HepG2 (cell line): ENCODE measurements around the gene DAD1. TPM values are rescaled to one million over a fixed set of nuclear protein-coding genes. Genes with fewer than 3 reads are reported as not detected.

ENCODE experiments used
- FOXJ3 ChIP-seq: sonication (generic); formaldehyde crosslinking; IDR thresholded peaks from 2 replicates; pipeline ENCODE4 v1.4.0; 2020; ENCODE audit warnings: missing genetic modification reagents, mild to moderate bottlenecking, borderline replicate concordance
- HMG20B ChIP-seq: conservative IDR thresholded peaks from 2 replicates; pipeline ENCODE4 v1.6.1; 2016; ENCODE audit warnings: missing genetic modification reagents, missing compliant biosample characterization
- HNRNPK ChIP-seq: fragments of 200-400 bp; formaldehyde crosslinking; IDR thresholded peaks from 2 replicates; pipeline ENCODE4 v1.6.1; 2018; ENCODE audit warnings: low read length, low read depth, moderate library complexity, mild to moderate bottlenecking; ENCODE audit not compliant: poor library complexity, severe bottlenecking
- SETDB1 ChIP-seq: sonication (generic); formaldehyde crosslinking; IDR thresholded peaks from 2 replicates; pipeline ENCODE4 v1.5.1; 2020; ENCODE audit warnings: missing genetic modification reagents, mild to moderate bottlenecking, borderline replicate concordance
- SRSF1 ChIP-seq: fragments of 200-400 bp; formaldehyde crosslinking; optimal IDR thresholded peaks from 2 replicates; pipeline ENCODE3; 2017; ENCODE audit warnings: mild to moderate bottlenecking, low read depth, low read length, moderate library complexity
- ZNF253 ChIP-seq: sonication (generic); formaldehyde crosslinking; IDR thresholded peaks from 2 replicates; pipeline ENCODE4 v1.8.0; 2022; ENCODE audit warnings: mild to moderate bottlenecking, missing genetic modification reagents, borderline replicate concordance
- ZNF281 ChIP-seq: sonication (generic); formaldehyde crosslinking; IDR thresholded peaks from 2 replicates; pipeline ENCODE4 v1.4.0; 2020; ENCODE audit warnings: missing genetic modification reagents, borderline replicate concordance
- ZNF552 ChIP-seq: sonication (generic); formaldehyde crosslinking; IDR thresholded peaks from 2 replicates; pipeline ENCODE4 v1.9.0; 2022; ENCODE audit warnings: missing genetic modification reagents, mild to moderate bottlenecking, borderline replicate concordance
- ZNF646 ChIP-seq: sonication (generic); formaldehyde crosslinking; IDR thresholded peaks from 2 replicates; pipeline ENCODE4 v1.9.0; 2021; ENCODE audit warnings: mild to moderate bottlenecking, missing genetic modification reagents
- polyA plus RNA-seq, 8 experiments: library from polyadenylated mRNA; depleted of rRNA in 3 of 8; stranded (reverse) in 7 of 8; unstranded in 1 of 8; fragments of >200 nt; fragmentation: Illumina TruSeq in 4 of 8; extraction: Trizol in 4 of 8; gene quantifications; 2 replicates each; pipeline versions ENCODE4 v1.2.1 to v1.2.3, GENCODE V29; 2011 to 2016; ENCODE audit warnings: low read depth in 4 of 8, missing spikeins in 1 of 8, mixed read lengths in 1 of 8; ENCODE audit not compliant: insufficient read depth in 1 of 8
- total RNA-seq, 5 experiments: library from RNA; depleted of rRNA; stranded (reverse); fragments of >200 nt; fragmentation: Illumina TruSeq; extraction: Trizol; gene quantifications; 2 replicates each; pipeline ENCODE4 v1.2.3, GENCODE V29; 2016; ENCODE audit warnings: low read depth in 1 of 5
- TF ChIP-seq, protein P1 (sequence below): sonication (generic); formaldehyde crosslinking; IDR thresholded peaks from 2 replicates; pipeline ENCODE4 v1.5.0; 2020; ENCODE audit warnings: missing genetic modification reagents
- TF ChIP-seq, protein P2 (sequence below): sonication (generic); formaldehyde crosslinking; IDR thresholded peaks from 2 replicates; pipeline ENCODE4 v1.4.0; 2020; ENCODE audit warnings: mild to moderate bottlenecking, missing genetic modification reagents

DAD1 gene
- total and polyA plus RNA-seq, 2 of the 13 experiments (the other 11 are each of a cell fraction or from before 2014, with no cell fraction given) = 558 to 626 TPM

- TF ChIP-seq, protein P1, sequence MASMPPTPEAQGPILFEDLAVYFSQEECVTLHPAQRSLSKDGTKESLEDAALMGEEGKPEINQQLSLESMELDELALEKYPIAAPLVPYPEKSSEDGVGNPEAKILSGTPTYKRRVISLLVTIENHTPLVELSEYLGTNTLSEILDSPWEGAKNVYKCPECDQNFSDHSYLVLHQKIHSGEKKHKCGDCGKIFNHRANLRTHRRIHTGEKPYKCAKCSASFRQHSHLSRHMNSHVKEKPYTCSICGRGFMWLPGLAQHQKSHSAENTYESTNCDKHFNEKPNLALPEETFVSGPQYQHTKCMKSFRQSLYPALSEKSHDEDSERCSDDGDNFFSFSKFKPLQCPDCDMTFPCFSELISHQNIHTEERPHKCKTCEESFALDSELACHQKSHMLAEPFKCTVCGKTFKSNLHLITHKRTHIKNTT (CRISPR knock-in tag) = no peak
- no peak for TF ChIP-seq FOXJ3
- no peak for TF ChIP-seq ZNF646 (CRISPR knock-in tag)
- TF ChIP-seq HMG20B (CRISPR knock-in tag) = peak; percentile 80; the same call in 1 of the 2 replicates
- no peak for TF ChIP-seq ZNF552 (CRISPR knock-in tag)
- TF ChIP-seq SETDB1 = no peak
- TF ChIP-seq ZNF253 = no peak
- peak; percentile 60 for TF ChIP-seq ZNF281 (CRISPR knock-in tag)
- no peak for TF ChIP-seq HNRNPK
- peak; percentile 18 for TF ChIP-seq SRSF1
- TF ChIP-seq, protein P2, sequence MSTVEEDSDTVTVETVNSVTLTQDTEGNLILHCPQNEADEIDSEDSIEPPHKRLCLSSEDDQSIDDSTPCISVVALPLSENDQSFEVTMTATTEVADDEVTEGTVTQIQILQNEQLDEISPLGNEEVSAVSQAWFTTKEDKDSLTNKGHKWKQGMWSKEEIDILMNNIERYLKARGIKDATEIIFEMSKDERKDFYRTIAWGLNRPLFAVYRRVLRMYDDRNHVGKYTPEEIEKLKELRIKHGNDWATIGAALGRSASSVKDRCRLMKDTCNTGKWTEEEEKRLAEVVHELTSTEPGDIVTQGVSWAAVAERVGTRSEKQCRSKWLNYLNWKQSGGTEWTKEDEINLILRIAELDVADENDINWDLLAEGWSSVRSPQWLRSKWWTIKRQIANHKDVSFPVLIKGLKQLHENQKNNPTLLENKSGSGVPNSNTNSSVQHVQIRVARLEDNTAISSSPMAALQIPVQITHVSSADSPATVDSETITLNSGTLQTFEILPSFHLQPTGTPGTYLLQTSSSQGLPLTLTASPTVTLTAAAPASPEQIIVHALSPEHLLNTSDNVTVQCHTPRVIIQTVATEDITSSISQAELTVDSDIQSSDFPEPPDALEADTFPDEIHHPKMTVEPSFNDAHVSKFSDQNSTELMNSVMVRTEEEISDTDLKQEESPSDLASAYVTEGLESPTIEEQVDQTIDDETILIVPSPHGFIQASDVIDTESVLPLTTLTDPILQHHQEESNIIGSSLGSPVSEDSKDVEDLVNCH (CRISPR knock-in tag) = no peak
Measured at GRCh38 chr14:22589096-22589839, at the start of gene DAD1 (continued).
